HG03039 (cell line): ENCODE data around the gene SMIM33.
"Not testable (repeated sequence)": the region's sequence is repeated elsewhere in the genome, so short reads cannot be mapped to it uniquely, and the experiment has no call there.

Experiments used
- ATAC-seq: cut with Tn5 transposase; IDR thresholded peaks from one replicate; pipeline ENCODE4 v1.9.1; 2021; ENCODE audit warnings: mild to moderate bottlenecking, moderate library complexity; ENCODE audit not compliant: unreplicated experiment

The SMIM33 gene

GRCh38 chr5:139456776-139457175 is 14.0 kb upstream of the SMIM33 start:
- ATAC-seq, result no peak

- ATAC-seq, result no peak
Observed at GRCh38 chr5:139457241-139457640, 13.6 kb upstream of the SMIM33 start.

GRCh38 chr5:139457653-139458306 is 13.0 kb upstream of the SMIM33 start:
- ATAC-seq, result no peak

- ATAC-seq, result no peak
Observed at GRCh38 chr5:139458580-139459407, 12.0 kb upstream of the SMIM33 start.

GRCh38 chr5:139459451-139459934 is 11.3 kb upstream of the SMIM33 start:
- ATAC-seq, result no peak

GRCh38 chr5:139460455-139460854 is 10.3 kb upstream of the SMIM33 start:
- no peak for ATAC-seq

GRCh38 chr5:139461176-139461575 is 9.6 kb upstream of the SMIM33 start:
- no peak for ATAC-seq

- no peak for ATAC-seq
Observed at GRCh38 chr5:139461698-139462097, 9.1 kb upstream of the SMIM33 start.

GRCh38 chr5:139462586-139463276 is 8.1 kb upstream of the SMIM33 start, which contains the start of gene ECSCR:
Gene ECSCR (minus strand): TSS chr5:139462743. CDS start chr5:139462670, 73 bp downstream.
- ATAC-seq, result no peak

GRCh38 chr5:139468421-139468931 is 2.3 kb upstream of the SMIM33 start:
- ATAC-seq, result no peak

- no peak for ATAC-seq
Observed at GRCh38 chr5:139472386-139473030, 1.7 kb downstream of the SMIM33 start.

GRCh38 chr5:139473105-139473504 is 2.3 kb downstream of the SMIM33 start:
- no peak for ATAC-seq

GRCh38 chr5:139473565-139473964 is 2.8 kb downstream of the SMIM33 start:
- ATAC-seq, result no peak

GRCh38 chr5:139474890-139475791 is 4.3 kb downstream of the SMIM33 start:
- no peak for ATAC-seq

- no peak for ATAC-seq
Observed at GRCh38 chr5:139475865-139476617, 5.2 kb downstream of the SMIM33 start.

GRCh38 chr5:139478657-139479423 is 8.0 kb downstream of the SMIM33 start:
- not testable (repeated sequence) for ATAC-seq

GRCh38 chr5:139479729-139480128 is 8.9 kb downstream of the SMIM33 start:
- ATAC-seq, result not testable (repeated sequence)

GRCh38 chr5:139481122-139481533 is 10.3 kb downstream of the SMIM33 start:
- ATAC-seq, result no peak
